ENCODE data around the gene TMEM184B. TPM values are rescaled to one million over a fixed set of nuclear protein-coding genes. Genes with fewer than 3 reads are reported as not detected.

TMEM184B gene
- total RNA-seq (2014; rRNA removed; shearing (Covaris generic); ENCODE audit: low replicate concordance) = 31.2 and 46.9 TPM in 2 replicates

GRCh38 chr22:38272373-38273134 lies at the start of gene TMEM184B:
TSS of gene TMEM184B (minus strand) at chr22:38273010. CDS start at chr22:38247961, 25,049 bp downstream.
- DNase-seq (ENCODE audit: low read depth) = peak; percentile 66
- in situ Hi-C loops (cut with HindIII; ENCODE audit: low pct_unique_long_range_greater_than_20kb, low sequenced_read_pairs) = no loop called here

- in situ Hi-C loops (cut with HindIII; ENCODE audit: low pct_unique_long_range_greater_than_20kb, low sequenced_read_pairs) = no loop called here
- DNase-seq (ENCODE audit: low read depth) = no peak
Observed at GRCh38 chr22:38320605-38321402, 48.0 kb upstream of the TMEM184B start.

GRCh38 chr22:38318792-38319773 lies 46.3 kb upstream of the TMEM184B start:
- in situ Hi-C loops (cut with HindIII; ENCODE audit: low pct_unique_long_range_greater_than_20kb, low sequenced_read_pairs) = no loop called here
- no peak for DNase-seq (ENCODE audit: low read depth)

GRCh38 chr22:38317995-38318715 lies 45.3 kb upstream of the TMEM184B start:
- DNase-seq (ENCODE audit: low read depth) = peak; percentile 90
- in situ Hi-C loops (cut with HindIII; ENCODE audit: low pct_unique_long_range_greater_than_20kb, low sequenced_read_pairs) = no loop called here

- in situ Hi-C loops (cut with HindIII; ENCODE audit: low pct_unique_long_range_greater_than_20kb, low sequenced_read_pairs) = no loop called here
- peak; percentile 33 for DNase-seq (ENCODE audit: low read depth)
Observed at GRCh38 chr22:38317122-38317994, 44.5 kb upstream of the TMEM184B start, which contains the start of gene CSNK1E. TSS of gene CSNK1E (minus strand) at chr22:38317433. CDS start at chr22:38314157, 3,276 bp downstream.

- peak; percentile 70 for DNase-seq (ENCODE audit: low read depth)
- in situ Hi-C loops (cut with HindIII; ENCODE audit: low pct_unique_long_range_greater_than_20kb, low sequenced_read_pairs) = no loop called here
Observed at GRCh38 chr22:38316364-38317121, 43.7 kb upstream of the TMEM184B start.

- peak; percentile 66 for DNase-seq (ENCODE audit: low read depth)
- in situ Hi-C loops (cut with HindIII; ENCODE audit: low pct_unique_long_range_greater_than_20kb, low sequenced_read_pairs) = no loop called here
Observed at GRCh38 chr22:38315823-38316363, 43.1 kb upstream of the TMEM184B start.

- in situ Hi-C loops (cut with HindIII; ENCODE audit: low pct_unique_long_range_greater_than_20kb, low sequenced_read_pairs) = no loop called here
- DNase-seq (ENCODE audit: low read depth) = no peak
Observed at GRCh38 chr22:38314933-38315822, 42.4 kb upstream of the TMEM184B start.

- no peak for DNase-seq (ENCODE audit: low read depth)
- in situ Hi-C loops (cut with HindIII; ENCODE audit: low pct_unique_long_range_greater_than_20kb, low sequenced_read_pairs) = no loop called here
Observed at GRCh38 chr22:38314051-38314932, 41.5 kb upstream of the TMEM184B start.

GRCh38 chr22:38313384-38313955 lies 40.7 kb upstream of the TMEM184B start:
- in situ Hi-C loops (cut with HindIII; ENCODE audit: low pct_unique_long_range_greater_than_20kb, low sequenced_read_pairs) = no loop called here
- DNase-seq (ENCODE audit: low read depth) = peak; percentile 75

- DNase-seq (ENCODE audit: low read depth) = no peak
- in situ Hi-C loops (cut with HindIII; ENCODE audit: low pct_unique_long_range_greater_than_20kb, low sequenced_read_pairs) = no loop called here
Observed at GRCh38 chr22:38312261-38312800, 39.5 kb upstream of the TMEM184B start.

GRCh38 chr22:38311323-38311620 lies 38.5 kb upstream of the TMEM184B start:
- in situ Hi-C loops (cut with HindIII; ENCODE audit: low pct_unique_long_range_greater_than_20kb, low sequenced_read_pairs) = no loop called here
- DNase-seq (ENCODE audit: low read depth) = no peak

GRCh38 chr22:38310518-38311322 lies 37.9 kb upstream of the TMEM184B start:
- no peak for DNase-seq (ENCODE audit: low read depth)
- in situ Hi-C loops (cut with HindIII; ENCODE audit: low pct_unique_long_range_greater_than_20kb, low sequenced_read_pairs) = no loop called here
